Measurements from ENCODE around the gene SDCBP2.

The SDCBP2 gene

GRCh38 chr20:1364106-1364505, 35.2 kb upstream of the SDCBP2 start:
- in situ Hi-C loops (cut with HindIII; ENCODE audit: low pct_ligation_motif_present, low sequenced_read_pairs), result no loop called here
- peaks cover 11% of the 10 kb centered on the region for H3K36me3 ChIP-seq (replicated peaks)
- H3K27me3 ChIP-seq (replicated peaks), result no peaks in the 10 kb centered on the region
- no peak for TF ChIP-seq CTCF (IDR thresholded peaks at IDR 0.05; ENCODE audit: low read depth, low read length, missing control alignments)
- no peak for DNase-seq
- no peak overlapping the region for H3K27ac ChIP-seq
- H3K4me3 ChIP-seq (ENCODE audit: low read depth, low read length), result no peak overlapping the region

- H3K36me3 ChIP-seq (replicated peaks), result peaks cover 11% of the 10 kb centered on the region
- no peak overlapping the region for H3K4me3 ChIP-seq (ENCODE audit: low read depth, low read length)
- in situ Hi-C loops (cut with HindIII; ENCODE audit: low pct_ligation_motif_present, low sequenced_read_pairs), result no loop called here
- no peak for TF ChIP-seq CTCF (IDR thresholded peaks at IDR 0.05; ENCODE audit: low read depth, low read length, missing control alignments)
- DNase-seq, result no peak
- H3K27me3 ChIP-seq (replicated peaks), result no peaks in the 10 kb centered on the region
- no peak overlapping the region for H3K27ac ChIP-seq
Measured at GRCh38 chr20:1363522-1363921, 34.6 kb upstream of the SDCBP2 start.

- in situ Hi-C loops (cut with HindIII; ENCODE audit: low pct_ligation_motif_present, low sequenced_read_pairs), result no loop called here
- TF ChIP-seq CTCF (IDR thresholded peaks at IDR 0.05; ENCODE audit: low read depth, low read length, missing control alignments), result no peak
- DNase-seq, result no peak
- H3K27me3 ChIP-seq (replicated peaks), result no peaks in the 10 kb centered on the region
- H3K36me3 ChIP-seq (replicated peaks), result peaks cover 4% of the 10 kb centered on the region
- no peak overlapping the region for H3K4me3 ChIP-seq (ENCODE audit: low read depth, low read length)
- no peak overlapping the region for H3K27ac ChIP-seq
Measured at GRCh38 chr20:1362484-1362883, 33.5 kb upstream of the SDCBP2 start.

- no peak overlapping the region for H3K4me3 ChIP-seq (ENCODE audit: low read depth, low read length)
- no peak overlapping the region for H3K27ac ChIP-seq
- TF ChIP-seq CTCF (IDR thresholded peaks at IDR 0.05; ENCODE audit: low read depth, low read length, missing control alignments), result peak; percentile 39
- H3K36me3 ChIP-seq (replicated peaks), result peaks cover 4% of the 10 kb centered on the region
- H3K27me3 ChIP-seq (replicated peaks), result no peaks in the 10 kb centered on the region
- DNase-seq, result no peak
- in situ Hi-C loops (cut with HindIII; ENCODE audit: low pct_ligation_motif_present, low sequenced_read_pairs), result no loop called here
Measured at GRCh38 chr20:1360094-1360846, 31.3 kb upstream of the SDCBP2 start.

GRCh38 chr20:1357921-1358671, 29.2 kb upstream of the SDCBP2 start:
- H3K27ac ChIP-seq, result no peak overlapping the region

More at GRCh38 chr20:1357921-1358671, 29.2 kb upstream of the SDCBP2 start:
- no peaks in the 10 kb centered on the region for H3K27me3 ChIP-seq (replicated peaks)
- no peak overlapping the region for H3K4me3 ChIP-seq (ENCODE audit: low read depth, low read length)
- in situ Hi-C loops (cut with HindIII; ENCODE audit: low pct_ligation_motif_present, low sequenced_read_pairs), result no loop called here
- DNase-seq, result peak; percentile 78
- peaks cover 8% of the 10 kb centered on the region for H3K36me3 ChIP-seq (replicated peaks)
- TF ChIP-seq CTCF (IDR thresholded peaks at IDR 0.05; ENCODE audit: low read depth, low read length, missing control alignments), result no peak
